ENCODE data around the gene SH3GL3.

SH3GL3 gene

GRCh38 chr15:83658430-83659416 is 211.6 kb downstream of the SH3GL3 start:
- Histone ChIP-seq H3K9ac (ENCODE audit: low read length in 2 of 2) (no peak overlapping the region), H3K27me3 (ENCODE audit: control insufficient read depth in 1 of 2, insufficient read depth in 2 of 2, low read length in 2 of 2) (no peaks in the 10 kb centered on the region), H3K36me3 (ENCODE audit: control insufficient read depth in 2 of 2, insufficient read depth in 2 of 2, low read length in 2 of 2) (peaks cover 11 to 21% of the 10 kb centered on the region in 2 donors), H3K9me3 (ENCODE audit: control insufficient read depth in 2 of 2, low read length in 2 of 2) (no peaks in the 10 kb centered on the region), H3K4me1 (ENCODE audit: control insufficient read depth, insufficient read depth, low read length) (peaks cover 35% of the 10 kb centered on the region), H3K27ac (ENCODE audit: low read length) (peak overlapping the region; percentile 37), H3K4me3 (ENCODE audit: low read length in 2 of 2) (peak overlapping the region in 1 of 2 donors; percentile 8)

- Histone ChIP-seq H3K4me3 (ENCODE audit: low read length in 2 of 2) (peak overlapping the region in 1 of 2 donors; percentile 8), H3K9me3 (ENCODE audit: control insufficient read depth in 2 of 2, low read length in 2 of 2) (no peaks in the 10 kb centered on the region), H3K27me3 (ENCODE audit: control insufficient read depth in 1 of 2, insufficient read depth in 2 of 2, low read length in 2 of 2) (no peaks in the 10 kb centered on the region), H3K27ac (ENCODE audit: low read length) (no peak overlapping the region), H3K9ac (ENCODE audit: low read length in 2 of 2) (no peak overlapping the region), H3K36me3 (ENCODE audit: control insufficient read depth in 2 of 2, insufficient read depth in 2 of 2, low read length in 2 of 2) (peaks cover 11 to 21% of the 10 kb centered on the region in 2 donors), H3K4me1 (ENCODE audit: control insufficient read depth, insufficient read depth, low read length) (peaks cover 31% of the 10 kb centered on the region)
Measured at GRCh38 chr15:83659417-83659812, 212.3 kb downstream of the SH3GL3 start.

DNA sequence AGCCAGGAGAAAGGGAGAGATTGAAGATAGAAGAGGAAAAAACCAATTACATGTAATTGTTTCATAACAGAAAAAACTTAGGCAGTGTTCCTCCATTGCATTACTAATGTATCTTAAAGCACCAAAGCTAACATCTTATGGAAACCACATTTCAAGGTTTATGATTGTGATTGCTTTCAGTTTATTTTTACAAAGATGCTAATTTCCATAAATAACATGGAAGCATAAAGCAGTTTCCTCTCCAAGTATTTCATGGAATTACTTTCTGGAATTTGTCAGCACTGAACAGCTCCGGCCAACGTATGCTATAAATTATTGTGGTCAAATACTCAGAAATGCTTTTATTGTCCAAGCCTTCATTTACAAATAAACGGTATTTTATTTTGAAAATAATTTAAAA is 218.3 kb downstream of the SH3GL3 start:
- H3K27me3 ChIP-seq (ENCODE audit: control insufficient read depth in 1 of 2, insufficient read depth in 2 of 2, low read length in 2 of 2) = no peaks in the 10 kb centered on the region
- peaks cover 11% of the 10 kb centered on the region for H3K4me1 ChIP-seq (ENCODE audit: control insufficient read depth, insufficient read depth, low read length)
- peak overlapping the region; percentile 31 for H3K27ac ChIP-seq (ENCODE audit: low read length)
- no peak overlapping the region for H3K4me3 ChIP-seq (ENCODE audit: low read length in 2 of 2)
- no peak overlapping the region for H3K9ac ChIP-seq (ENCODE audit: low read length in 2 of 2)
- H3K9me3 ChIP-seq (ENCODE audit: control insufficient read depth in 2 of 2, low read length in 2 of 2) = no peaks in the 10 kb centered on the region
- H3K36me3 ChIP-seq (ENCODE audit: control insufficient read depth in 2 of 2, insufficient read depth in 2 of 2, low read length in 2 of 2) = peaks cover 2 to 4% of the 10 kb centered on the region in 2 donors
